Endothelial cell of umbilical vein (primary cell): ENCODE results near the gene SPINK4. TPM values are rescaled to one million over a fixed set of nuclear protein-coding genes. Genes with fewer than 3 reads are reported as not detected.

Experiments used
- BruUV-seq: library from RNA; stranded (reverse); fragments of 400-500 nt; replicated peaks from 2 replicates; lab custom pipeline; 2021; lab: Mats Ljungman, UMichigan
- CTCF ChIA-PET: fragments of 300-600, 350-600 bp; sonication (Branson Sonifier 250); formaldehyde crosslinking; loops from one replicate; lab custom pipeline; 2021; ENCODE audit warnings: antibody characterized with exemption, inconsistent platforms; lab: Charles Lee
- POLR2A ChIA-PET: fragments of 300-600, 350-600 bp; sonication (Branson Sonifier 250); formaldehyde crosslinking; loops from one replicate; lab custom pipeline; 2021; ENCODE audit warnings: antibody characterized with exemption, inconsistent platforms; lab: Charles Lee
- DNase-seq: peaks from one replicate; pipeline ENCODE4 v3.0.0-alpha.2; 2011; ENCODE audit warnings: low read depth, low spot score
- FAIRE-seq: peaks from 2 replicates; lab custom pipeline; 2011; peaks lifted over from hg19 to GRCh38; lab: Jason Lieb, UNC
- H2AFZ ChIP-seq: 2 replicates; pipeline ENCODE4 v1.6.0; 2012; ENCODE audit warnings: low read depth, low read length, control low read depth, inconsistent platforms
- H3K27ac ChIP-seq: 2 replicates; pipeline ENCODE4 v1.5.1; 2011; ENCODE audit warnings: low read depth, mild to moderate bottlenecking, control low read depth, low read length, moderate library complexity; ENCODE audit not compliant: insufficient read depth
- H3K27me3 ChIP-seq, 2 experiments: 2 replicates each; pipeline versions ENCODE4 v1.6.0 to v1.6.1; 2011; ENCODE audit warnings: low read length in 2 of 2, mixed read lengths in 1 of 2; ENCODE audit not compliant: control insufficient read depth in 2 of 2, insufficient read depth in 2 of 2
- H3K36me3 ChIP-seq, 2 experiments: 2 replicates in 1 of 2; 3 replicates in 1 of 2; pipeline ENCODE4 v1.5.1; 2011; ENCODE audit warnings: low read length in 2 of 2, mild to moderate bottlenecking in 1 of 2, moderate library complexity in 1 of 2; ENCODE audit not compliant: control insufficient read depth in 2 of 2, insufficient read depth in 2 of 2; ENCODE audit errors: extremely low read depth in 1 of 2
- H3K4me1 ChIP-seq: 3 replicates; pipeline ENCODE4 v1.5.1; 2011; ENCODE audit warnings: mild to moderate bottlenecking, low read length; ENCODE audit not compliant: control insufficient read depth, insufficient read depth; ENCODE audit errors: extremely low read depth
- H3K4me2 ChIP-seq: 2 replicates; pipeline ENCODE4 v1.6.1; 2011; ENCODE audit warnings: low read length, control low read depth, mixed read lengths; ENCODE audit not compliant: insufficient read depth
- H3K4me3 ChIP-seq, 3 experiments: fragments of 200-600 bp in 1 of 3; sonication (generic), shearing (Covaris generic) in 1 of 3; replicated peaks in 1 of 3; 2 replicates each; pipeline ENCODE4 v1.5.1; 2011 to 2016; ENCODE audit warnings: control low read depth in 3 of 3, low read length in 3 of 3, mild to moderate bottlenecking in 2 of 3, inconsistent platforms in 1 of 3, low read depth in 1 of 3, moderate library complexity in 1 of 3; ENCODE audit not compliant: insufficient read depth in 1 of 3
- H3K79me2 ChIP-seq: 2 replicates; pipeline ENCODE4 v1.6.0; 2012; ENCODE audit warnings: low read length, inconsistent platforms; ENCODE audit not compliant: control insufficient read depth, insufficient read depth
- H3K9ac ChIP-seq: replicated peaks from 2 replicates; pipeline ENCODE3; 2011; ENCODE audit warnings: low read length, control low read depth; ENCODE audit not compliant: insufficient read depth; ENCODE audit errors: extremely low read depth
- H3K9me1 ChIP-seq: replicated peaks from 3 replicates; pipeline ENCODE4 v1.6.0; 2011; ENCODE audit warnings: mild to moderate bottlenecking, low read length; ENCODE audit not compliant: control insufficient read depth, insufficient read depth; ENCODE audit errors: extremely low read depth
- H3K9me3 ChIP-seq: replicated peaks from 2 replicates; pipeline ENCODE4 v1.5.1; 2012; ENCODE audit warnings: low read length, inconsistent platforms; ENCODE audit not compliant: control insufficient read depth, insufficient read depth
- H4K20me1 ChIP-seq: replicated peaks from 2 replicates; pipeline ENCODE3; 2011; ENCODE audit warnings: mild to moderate bottlenecking, low read length; ENCODE audit not compliant: control insufficient read depth, insufficient read depth; ENCODE audit errors: extremely low read depth
- CTCF ChIP-seq, 2 donors: IDR thresholded peaks; 1 replicate in 1 of 2; 2 replicates in 1 of 2; pipeline ENCODE4 v1.5.1; 2011; ENCODE audit warnings: low read length in 2 of 2, mild to moderate bottlenecking in 2 of 2, moderate library complexity in 2 of 2, control low read depth in 1 of 2, inconsistent platforms in 1 of 2, low read depth in 1 of 2; ENCODE audit not compliant: insufficient read depth in 1 of 2; ENCODE audit errors: extremely low read depth in 1 of 2
- EZH2 ChIP-seq: IDR thresholded peaks from 2 replicates; pipeline ENCODE4 v1.6.1; 2012; ENCODE audit warnings: borderline replicate concordance, low read depth, mild to moderate bottlenecking, moderate library complexity, low read length, inconsistent platforms; ENCODE audit not compliant: severe bottlenecking
- FOS ChIP-seq: IDR thresholded peaks from 2 replicates; pipeline ENCODE4 v1.6.1; 2011; ENCODE audit warnings: mild to moderate bottlenecking, low read length, moderate library complexity, borderline replicate concordance; ENCODE audit not compliant: insufficient read depth
- GATA2 ChIP-seq: IDR thresholded peaks from 2 replicates; pipeline ENCODE4 v1.7.0; 2011; ENCODE audit warnings: low read depth, mild to moderate bottlenecking, moderate library complexity, mixed read lengths, low read length; ENCODE audit not compliant: insufficient read length, insufficient read depth
- JUN ChIP-seq: IDR thresholded peaks from 2 replicates; pipeline ENCODE4 v1.6.1; 2011; ENCODE audit warnings: borderline replicate concordance, low read depth; ENCODE audit not compliant: insufficient read length, insufficient read depth
- MYC ChIP-seq: IDR thresholded peaks from one replicate; pipeline ENCODE4 v1.6.1; 2011; ENCODE audit warnings: mild to moderate bottlenecking, low read depth, low read length
- POLR2A ChIP-seq: IDR thresholded peaks from 2 replicates; pipeline ENCODE4 v1.6.1; 2012; ENCODE audit warnings: low read depth, mild to moderate bottlenecking, control low read depth, low read length
- POLR2AphosphoS5 ChIP-seq: IDR thresholded peaks from 2 replicates; pipeline ENCODE4 v1.6.1; 2012; ENCODE audit warnings: low read depth, mild to moderate bottlenecking, control low read depth, low read length, moderate library complexity; ENCODE audit not compliant: insufficient read depth
- dilution Hi-C: fragments of 300-500 bp; cut with MboI; formaldehyde crosslinking; loops from one replicate; pipeline ENCODE4 v1.15.0; 2019; ENCODE audit warnings: low sequenced_read_pairs; ENCODE audit not compliant: extremely low pct_ligation_motif_present
- intact Hi-C: fragments of 100-400 bp; cut with micrococcal nuclease; formaldehyde crosslinking; loops from one replicate; pipeline ENCODE4 v1.10.0; 2022
- polyA plus RNA-seq, 4 experiments: library from polyadenylated mRNA; depleted of rRNA in 3 of 4; stranded (reverse) in 3 of 4; unstranded in 1 of 4; fragments of >200 nt; gene quantifications; 2 replicates each; pipeline versions ENCODE4 v1.2.1 to v1.2.3, GENCODE V29; 2011 to 2012; ENCODE audit warnings: missing spikeins in 1 of 4
- total RNA-seq: library from RNA; stranded (reverse); gene quantifications from 2 replicates; pipeline ENCODE4 v1.2.3, GENCODE V29; 2021
- TF ChIP-seq, protein P1 (sequence below): IDR thresholded peaks from 2 replicates; pipeline ENCODE4 v1.6.1; 2011; ENCODE audit not compliant: insufficient read depth, insufficient read length

Gene SPINK4
- total and polyA plus RNA-seq, 2 donors (not counting 3 experiments of a cell fraction or from before 2014, with no cell fraction given), result not detected

GRCh38 chr9:33248606-33249005 lies 8.6 kb downstream of the SPINK4 start:
- Histone ChIP-seq H3K9me1 (no peaks in the 10 kb centered on the region), H2AFZ (no peak overlapping the region), H4K20me1 (no peaks in the 10 kb centered on the region), H3K4me2 (no peak overlapping the region), H3K79me2 (no peaks in the 10 kb centered on the region), H3K36me3 (peaks cover 3 to 6% of the 10 kb centered on the region in 2 experiments), H3K4me3 (no peak overlapping the region), H3K9me3 (no peaks in the 10 kb centered on the region), H3K27me3 (no peaks in the 10 kb centered on the region), H3K9ac (no peak overlapping the region), H3K4me1 (no peaks in the 10 kb centered on the region), H3K27ac (no peak overlapping the region)
- DNase-seq, result no peak
- intact Hi-C loops (no loop called here), dilution Hi-C loops (no loop called here)
- CTCF ChIA-PET, result interaction anchor here (1.3 kb wide), 1 partner anchor 15 kb away, joined by 3 read pairs; no protein-coding TSS in a partner anchor
- no peak for FAIRE-seq
- POLR2A ChIA-PET, result no interaction called here
- BruUV-seq, result no TSS peak
- TF ChIP-seq CTCF (IDR thresholded peaks at IDR 0.05; ENCODE audit: extremely low read depth in 1 of 2, insufficient read depth in 1 of 2, low read depth in 1 of 2, low read length in 2 of 2) (no peak), GATA2 (no peak), POLR2AphosphoS5 (no peak), EZH2 (no peak), FOS (no peak), JUN (no peak), POLR2A (no peak), MYC (no peak)
- TF ChIP-seq, protein P1, sequence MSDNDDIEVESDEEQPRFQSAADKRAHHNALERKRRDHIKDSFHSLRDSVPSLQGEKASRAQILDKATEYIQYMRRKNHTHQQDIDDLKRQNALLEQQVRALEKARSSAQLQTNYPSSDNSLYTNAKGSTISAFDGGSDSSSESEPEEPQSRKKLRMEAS, result no peak
